ENCODE measurements around the gene LIN7A. TPM values are rescaled to one million over a fixed set of nuclear protein-coding genes. Genes with fewer than 3 reads are reported as not detected.

The LIN7A gene
- total RNA-seq, 1 donor from 2014 or later, result 32.7 TPM

- TF ChIP-seq CTCF (conservative IDR thresholded peaks at IDR 0.05), result no peak
- Mint-ChIP-seq H3K36me3 (no peaks in the 10 kb centered on the region), H3K27me3 (no peaks in the 10 kb centered on the region), H3K4me1 (ENCODE audit: unreplicated experiment) (peaks cover 5% of the 10 kb centered on the region), H3K9me3 (no peaks in the 10 kb centered on the region), H3K4me3 (no peak overlapping the region), H3K27ac (no peak overlapping the region)
- DNase-seq (ENCODE audit: extremely low spot score, unreplicated experiment), result no peak
These were observed 175.9 kb downstream of the LIN7A start for GRCh38 chr12:80761838-80762237.

- no peak for DNase-seq (ENCODE audit: extremely low spot score, unreplicated experiment)
- Mint-ChIP-seq H3K4me3 (no peak overlapping the region), H3K4me1 (ENCODE audit: unreplicated experiment) (peaks cover 3% of the 10 kb centered on the region), H3K27ac (no peak overlapping the region), H3K9me3 (no peaks in the 10 kb centered on the region), H3K27me3 (no peaks in the 10 kb centered on the region), H3K36me3 (no peaks in the 10 kb centered on the region)
- TF ChIP-seq CTCF (conservative IDR thresholded peaks at IDR 0.05), result no peak
These were observed 180.9 kb downstream of the LIN7A start for GRCh38 chr12:80756875-80757274.

GRCh38 chr12:80754274-80754673, 183.5 kb downstream of the LIN7A start:
- Mint-ChIP-seq H3K4me1 (ENCODE audit: unreplicated experiment) (no peaks in the 10 kb centered on the region), H3K4me3 (no peak overlapping the region), H3K36me3 (no peaks in the 10 kb centered on the region), H3K27ac (no peak overlapping the region), H3K9me3 (no peaks in the 10 kb centered on the region), H3K27me3 (no peaks in the 10 kb centered on the region)
- no peak for DNase-seq (ENCODE audit: extremely low spot score, unreplicated experiment)
- TF ChIP-seq CTCF (conservative IDR thresholded peaks at IDR 0.05), result no peak

GRCh38 chr12:80752464-80752863, 185.3 kb downstream of the LIN7A start:
- H3K36me3 Mint-ChIP-seq, result no peaks in the 10 kb centered on the region
- H3K4me3 Mint-ChIP-seq, result no peak overlapping the region

GRCh38 chr12:80749456-80749855, 188.3 kb downstream of the LIN7A start:
- TF ChIP-seq CTCF (conservative IDR thresholded peaks at IDR 0.05), result no peak
- no peak for DNase-seq (ENCODE audit: extremely low spot score, unreplicated experiment)
- H3K36me3 Mint-ChIP-seq, result no peaks in the 10 kb centered on the region
- H3K9me3 Mint-ChIP-seq, result no peaks in the 10 kb centered on the region
- H3K4me3 Mint-ChIP-seq, result no peak overlapping the region
- no peak overlapping the region for H3K27ac Mint-ChIP-seq
- no peaks in the 10 kb centered on the region for H3K4me1 Mint-ChIP-seq (ENCODE audit: unreplicated experiment)
- H3K27me3 Mint-ChIP-seq, result no peaks in the 10 kb centered on the region

More at GRCh38 chr12:80752464-80752863, 185.3 kb downstream of the LIN7A start:
- TF ChIP-seq CTCF (conservative IDR thresholded peaks at IDR 0.05), result no peak
- no peaks in the 10 kb centered on the region for H3K9me3 Mint-ChIP-seq
- DNase-seq (ENCODE audit: extremely low spot score, unreplicated experiment), result no peak
- no peak overlapping the region for H3K27ac Mint-ChIP-seq
- no peaks in the 10 kb centered on the region for H3K4me1 Mint-ChIP-seq (ENCODE audit: unreplicated experiment)
- H3K27me3 Mint-ChIP-seq, result no peaks in the 10 kb centered on the region

GRCh38 chr12:80747800-80748199, 189.9 kb downstream of the LIN7A start:
- TF ChIP-seq CTCF (conservative IDR thresholded peaks at IDR 0.05), result no peak
- Mint-ChIP-seq H3K9me3 (no peaks in the 10 kb centered on the region), H3K4me3 (no peak overlapping the region), H3K4me1 (ENCODE audit: unreplicated experiment) (peaks cover 1% of the 10 kb centered on the region), H3K27me3 (peaks cover 2% of the 10 kb centered on the region), H3K27ac (no peak overlapping the region), H3K36me3 (no peaks in the 10 kb centered on the region)
- DNase-seq (ENCODE audit: extremely low spot score, unreplicated experiment), result no peak

All from type B pancreatic cell (in vitro differentiated cells).